GM21825 (cell line): ENCODE data around the gene TMEM179.

Source experiments
- ATAC-seq: cut with Tn5 transposase; IDR thresholded peaks from one replicate; pipeline ENCODE4 v1.9.1; 2021; ENCODE audit warnings: mild to moderate bottlenecking, moderate library complexity; ENCODE audit not compliant: unreplicated experiment

TMEM179 gene

DNA sequence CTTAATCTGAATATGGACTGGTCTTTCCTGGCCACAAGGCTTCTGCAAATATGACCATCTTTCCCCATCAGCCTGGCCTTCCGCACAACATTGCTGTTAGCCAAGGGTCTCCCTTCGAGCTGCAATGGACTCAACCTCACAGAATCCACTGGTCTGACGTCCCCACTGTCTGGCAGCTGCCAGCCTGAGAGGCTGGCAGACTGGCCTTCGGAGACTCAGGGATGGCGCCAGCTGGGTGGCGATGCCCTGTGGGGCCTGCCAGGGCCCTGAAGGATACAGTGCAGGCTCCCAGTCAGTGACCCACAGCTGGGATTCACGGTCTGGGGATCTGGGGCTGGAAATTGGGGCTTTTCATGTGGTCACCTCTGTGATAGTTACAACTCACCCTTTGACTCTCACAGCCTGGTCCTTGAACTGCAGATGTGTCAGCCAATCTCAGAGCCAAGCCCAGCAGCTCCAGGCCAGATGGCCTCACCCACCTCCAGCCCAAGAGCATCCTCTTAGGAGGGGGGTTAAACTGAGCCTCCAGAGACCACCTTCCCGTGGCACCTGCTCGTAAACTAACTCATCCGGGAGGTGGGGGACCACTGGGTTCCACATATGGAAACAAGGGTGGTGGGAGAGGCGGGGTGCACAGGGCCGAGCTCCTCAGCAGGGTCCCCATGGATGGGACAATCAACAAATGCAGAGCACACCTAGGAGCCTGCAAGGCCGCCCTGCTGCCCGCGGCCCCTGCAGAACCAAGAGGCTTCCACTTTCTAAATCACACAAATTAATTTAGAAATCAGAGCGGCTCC, 46.1 kb downstream of the TMEM179 start:
- ATAC-seq = no peak

DNA sequence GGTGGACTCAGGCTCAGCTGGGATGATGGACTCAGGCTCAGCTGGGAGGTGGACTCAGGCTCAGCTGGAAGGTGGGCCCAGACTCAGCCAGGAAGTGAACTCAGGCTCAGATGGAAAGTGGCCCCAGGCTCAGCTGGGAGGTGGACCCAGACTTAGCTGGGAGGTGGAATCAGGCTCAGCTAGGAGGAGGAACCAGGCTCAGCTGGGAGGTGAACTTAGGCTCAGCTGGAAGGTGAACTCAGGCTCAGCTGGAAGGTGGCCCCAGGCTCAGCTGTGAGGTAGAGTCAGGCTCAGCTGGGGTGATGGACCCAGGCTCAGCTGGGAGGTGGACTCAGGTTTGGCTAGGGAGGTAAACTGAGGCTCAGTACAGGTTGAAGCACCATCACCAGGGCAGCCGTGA, 46.8 kb downstream of the TMEM179 start:
- no peak for ATAC-seq

DNA sequence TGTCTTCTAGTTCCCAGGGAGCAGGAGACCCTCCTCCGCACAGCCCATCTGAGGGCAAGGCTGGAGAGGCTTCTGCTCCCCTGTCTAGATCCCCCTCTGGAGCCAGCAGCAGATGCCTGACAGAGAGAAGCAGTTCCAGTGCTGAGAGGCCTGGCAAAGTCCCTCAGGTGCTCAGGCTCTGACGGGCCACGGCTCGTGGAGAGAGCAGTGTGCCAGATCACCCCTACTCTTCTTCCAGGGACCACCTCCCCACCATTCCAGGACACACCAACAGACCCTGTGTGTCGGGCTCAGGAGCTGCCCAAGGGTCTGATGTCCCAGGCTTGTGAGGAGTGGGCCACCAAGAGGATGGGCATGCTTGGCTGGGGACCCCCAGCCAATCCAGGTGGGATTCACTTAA, 47.5 kb downstream of the TMEM179 start:
- ATAC-seq = no peak

DNA sequence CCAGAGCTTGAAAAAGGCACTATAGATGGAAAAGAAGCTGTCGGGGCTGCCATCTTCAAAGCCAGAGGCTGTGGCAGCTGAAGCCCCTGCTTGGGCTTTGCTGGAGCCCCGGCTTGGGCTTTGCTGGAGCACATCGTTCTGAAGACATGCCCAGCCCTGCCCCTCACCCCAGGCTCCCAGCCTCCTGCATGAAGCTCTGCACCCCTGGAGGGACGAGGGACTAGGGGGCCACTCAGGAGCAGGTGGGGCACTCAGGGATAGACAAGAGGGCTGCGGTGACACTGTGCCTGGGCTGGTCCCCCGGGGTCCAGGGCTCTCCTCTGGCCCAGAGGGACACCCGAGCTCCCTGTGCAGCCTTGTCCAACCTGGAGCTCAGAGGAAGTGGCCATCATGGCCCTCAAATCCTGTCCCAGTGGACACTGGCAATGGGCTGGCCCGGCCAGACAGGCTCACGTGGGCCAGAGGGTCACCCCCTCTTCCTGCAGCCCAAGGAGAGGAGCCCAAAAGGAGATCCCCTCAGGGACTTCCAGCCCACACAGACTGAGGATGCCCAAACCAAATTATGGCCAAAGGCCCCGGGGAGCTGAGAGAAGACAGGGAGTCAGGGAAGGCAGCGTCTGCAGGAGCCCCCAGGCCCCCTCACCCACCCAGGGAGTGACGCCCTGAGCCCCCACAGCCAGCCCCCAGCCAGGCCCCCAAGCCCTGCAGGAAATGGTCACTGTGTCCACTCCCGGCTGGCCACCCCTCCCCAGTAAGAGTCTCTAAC, 48.1 kb downstream of the TMEM179 start:
- no peak for ATAC-seq

DNA sequence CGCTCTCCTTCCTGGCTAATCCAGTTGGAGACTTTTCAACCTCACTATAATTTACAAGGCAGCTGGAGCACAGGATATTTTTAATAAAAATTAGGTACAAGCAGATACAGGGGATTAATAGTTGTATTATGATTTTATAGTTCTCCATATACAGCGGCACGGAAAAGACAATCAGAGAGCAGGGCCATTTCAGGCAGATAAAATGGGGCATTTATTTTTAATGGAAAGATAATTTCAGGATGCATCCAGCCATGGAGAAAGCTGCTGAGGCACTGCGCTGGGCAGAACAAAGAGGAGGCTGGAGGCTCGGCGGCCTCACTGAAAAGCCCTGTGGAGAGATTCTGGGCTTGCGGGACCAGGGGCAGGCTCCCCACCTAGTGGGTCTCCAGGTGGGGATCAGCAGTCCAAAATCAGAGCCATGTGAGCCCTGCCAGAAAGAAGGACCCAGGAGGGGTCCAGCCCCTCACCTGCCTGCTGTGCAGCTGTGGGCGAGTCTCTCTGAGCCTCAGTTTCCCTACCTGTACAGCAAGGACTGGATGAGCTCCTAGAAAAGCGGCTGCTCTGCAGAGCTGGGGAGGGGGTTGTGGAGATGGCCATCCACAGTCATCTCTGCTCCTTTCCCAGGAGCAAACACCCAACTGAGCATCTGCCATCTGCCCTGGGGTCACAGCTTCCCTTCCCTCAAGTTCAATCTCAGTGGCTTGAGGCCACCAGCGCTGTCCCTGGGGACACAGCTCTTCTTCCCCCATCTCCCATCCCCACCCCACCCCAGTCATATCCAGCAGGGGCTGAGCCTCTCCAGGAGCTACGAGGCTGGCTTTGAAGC, 48.9 kb downstream of the TMEM179 start:
- ATAC-seq = no peak

DNA sequence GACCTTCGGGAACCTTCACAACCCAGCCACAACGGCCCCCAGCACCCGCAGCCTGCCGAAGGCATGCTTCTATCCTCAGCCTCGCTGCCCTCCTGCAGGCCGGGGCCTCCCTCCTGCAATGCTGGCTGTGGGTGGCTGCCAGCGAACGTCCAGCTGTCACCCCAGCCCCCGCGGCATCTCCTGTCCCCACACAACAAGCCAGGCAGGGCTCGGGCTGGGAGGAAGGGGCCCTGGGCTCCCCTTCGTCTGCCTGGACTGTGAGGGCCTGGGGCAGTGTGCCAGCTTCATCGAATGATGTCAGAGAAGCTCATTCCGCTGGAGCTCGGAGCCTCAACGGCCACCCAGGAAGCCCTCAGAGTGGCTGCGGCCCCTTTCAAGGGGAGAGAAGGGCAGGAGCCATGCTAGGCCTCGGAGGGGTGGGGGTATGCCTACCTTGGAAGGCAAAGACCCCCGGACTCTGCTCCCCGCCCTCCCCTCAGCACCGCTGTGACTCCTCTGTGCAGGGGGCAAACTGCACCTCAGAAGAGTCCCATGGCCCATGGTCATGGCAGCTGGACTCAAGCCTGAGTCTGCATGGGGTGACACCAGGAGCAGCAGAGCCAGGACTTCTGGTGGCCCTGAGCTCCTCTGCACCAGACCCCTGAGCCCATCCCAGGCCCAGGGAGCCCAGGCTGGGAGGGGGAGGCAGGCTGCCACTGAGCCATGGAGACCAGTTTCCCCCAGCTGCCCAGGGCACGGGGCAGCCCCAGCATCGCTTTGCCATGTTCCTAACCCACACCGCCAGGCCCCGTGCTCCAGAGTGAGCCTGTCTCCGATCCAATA, 49.8 kb downstream of the TMEM179 start:
- ATAC-seq = no peak

DNA sequence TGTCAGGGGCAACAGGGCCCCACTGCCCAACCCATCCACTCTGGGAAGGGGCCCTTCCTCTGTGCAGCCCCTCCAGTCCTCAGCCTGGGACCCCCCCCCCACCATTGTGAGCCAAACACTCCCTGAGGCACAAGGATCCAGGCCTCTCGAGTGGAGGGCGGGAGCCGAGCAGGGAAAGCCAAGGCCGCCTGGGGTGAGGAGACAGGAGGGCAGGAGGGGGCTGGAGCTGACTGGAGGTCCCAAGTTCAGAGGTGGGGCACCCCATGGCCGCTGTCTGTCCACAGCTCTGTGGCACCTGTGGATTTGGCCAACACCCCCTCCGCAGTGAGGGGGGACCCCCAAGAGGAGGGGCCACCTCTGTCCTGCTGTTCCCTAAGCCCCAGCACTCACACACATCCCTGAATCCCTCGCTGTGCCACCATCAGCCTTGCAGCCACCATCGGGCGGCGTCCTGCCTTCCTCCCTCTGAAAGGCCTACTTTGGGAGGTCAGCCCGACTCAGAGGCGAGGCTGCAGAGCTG, 50.4 kb downstream of the TMEM179 start:
- no peak for ATAC-seq

DNA sequence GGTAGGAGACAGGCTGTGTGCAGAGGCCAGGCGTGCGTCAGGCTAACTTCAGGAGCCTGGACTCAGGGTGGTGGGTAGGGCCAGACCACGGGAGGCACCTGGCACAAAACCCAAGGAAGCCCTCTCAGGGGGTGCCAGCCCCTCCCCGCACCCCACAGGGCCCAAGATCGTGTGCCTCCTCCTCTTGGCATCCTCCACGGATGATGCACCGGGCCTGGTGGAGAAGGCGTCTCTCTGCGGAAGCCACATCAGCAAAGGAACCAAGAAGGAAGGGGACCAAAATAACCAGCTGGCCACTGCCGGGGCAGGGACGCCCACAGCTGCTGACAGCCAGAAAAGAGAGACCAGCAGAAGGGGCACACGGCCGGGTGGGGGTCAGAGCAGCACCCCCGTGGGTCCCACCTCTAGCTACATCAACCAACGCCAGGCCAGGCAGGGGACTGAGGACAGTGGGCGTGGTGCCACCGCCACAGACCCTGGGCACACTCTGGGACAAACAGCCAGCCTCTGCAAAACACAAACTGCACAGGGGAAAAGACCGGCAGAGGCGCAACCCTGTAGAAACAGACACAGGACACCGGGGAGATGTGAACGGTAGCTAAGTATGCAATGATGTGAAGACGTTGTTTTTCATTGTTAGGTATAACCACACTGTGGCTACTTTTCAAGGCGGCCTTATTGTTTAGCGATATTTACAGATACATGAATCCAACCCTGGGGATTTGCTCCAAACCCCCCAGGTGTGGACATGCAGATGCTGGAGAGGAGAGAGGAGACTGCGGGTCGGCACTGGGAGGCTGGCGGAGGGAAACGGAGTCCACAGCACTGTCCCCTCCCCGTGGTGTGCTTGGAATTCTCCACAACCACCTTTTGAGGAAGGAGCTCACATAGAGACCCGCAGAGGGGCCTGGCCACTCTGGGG, 51.1 kb downstream of the TMEM179 start:
- no peak for ATAC-seq

DNA sequence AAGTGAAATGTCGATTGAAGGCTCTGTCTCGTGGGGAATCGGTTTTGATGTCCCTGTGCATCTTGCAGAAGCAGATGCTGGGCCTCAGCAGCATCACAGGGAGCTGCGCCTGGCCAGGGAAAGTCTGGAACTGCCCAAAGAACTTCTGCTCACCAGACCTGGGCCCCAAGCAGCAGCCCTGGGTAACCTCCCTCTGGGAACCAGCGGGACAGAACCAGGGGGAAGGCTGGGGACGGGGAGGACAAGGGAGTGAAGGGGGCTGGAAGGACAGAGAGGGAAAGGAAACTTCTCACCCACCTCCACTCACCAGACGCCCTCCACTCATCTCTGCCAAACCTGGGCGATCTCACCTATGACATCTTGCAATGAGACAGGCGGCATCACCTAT, 51.8 kb downstream of the TMEM179 start:
- ATAC-seq = no peak

DNA sequence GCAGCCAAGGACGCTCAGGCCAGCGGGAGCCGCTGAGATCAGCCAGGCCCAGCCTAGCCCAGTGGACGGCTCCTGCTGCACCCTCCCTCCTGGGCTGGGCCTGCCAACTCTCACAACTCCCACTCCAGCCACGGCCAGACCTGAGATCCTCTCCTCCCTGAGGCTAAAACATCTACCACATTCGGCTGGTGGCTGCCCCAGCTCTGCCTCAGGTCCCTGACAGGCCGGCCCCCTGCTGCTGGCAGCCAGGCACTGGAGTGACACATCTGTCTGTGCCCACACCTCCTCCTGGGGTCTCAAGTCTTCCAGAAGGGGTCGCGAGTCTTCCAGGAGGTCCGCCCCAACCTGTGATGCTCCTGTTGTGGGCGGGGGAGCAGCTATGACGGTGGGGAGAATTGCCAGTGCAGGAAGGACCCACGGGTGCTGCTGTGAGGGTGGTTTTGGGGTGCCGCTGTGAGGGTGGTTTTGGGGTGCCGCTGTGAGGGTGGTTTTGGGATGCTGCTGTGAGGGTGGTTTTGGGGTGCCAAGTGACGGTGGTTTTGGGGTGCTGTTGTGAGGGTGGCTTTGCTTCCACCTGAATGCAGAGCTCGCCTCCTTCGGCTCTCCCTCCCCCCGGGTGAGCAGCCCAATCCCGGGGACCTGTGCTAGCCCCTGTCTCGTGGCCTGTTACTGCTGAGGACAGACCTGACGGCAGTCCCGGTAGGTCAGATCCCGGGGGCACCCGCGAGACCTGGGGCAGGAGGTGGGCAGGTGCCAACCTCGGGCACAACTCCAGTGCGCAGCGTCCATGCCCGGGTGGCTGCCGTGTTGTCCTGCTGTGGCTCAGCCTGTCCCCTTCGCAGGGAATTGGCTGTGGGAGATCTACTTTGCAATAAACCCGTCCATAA, 52.5 kb downstream of the TMEM179 start:
- no peak for ATAC-seq

DNA sequence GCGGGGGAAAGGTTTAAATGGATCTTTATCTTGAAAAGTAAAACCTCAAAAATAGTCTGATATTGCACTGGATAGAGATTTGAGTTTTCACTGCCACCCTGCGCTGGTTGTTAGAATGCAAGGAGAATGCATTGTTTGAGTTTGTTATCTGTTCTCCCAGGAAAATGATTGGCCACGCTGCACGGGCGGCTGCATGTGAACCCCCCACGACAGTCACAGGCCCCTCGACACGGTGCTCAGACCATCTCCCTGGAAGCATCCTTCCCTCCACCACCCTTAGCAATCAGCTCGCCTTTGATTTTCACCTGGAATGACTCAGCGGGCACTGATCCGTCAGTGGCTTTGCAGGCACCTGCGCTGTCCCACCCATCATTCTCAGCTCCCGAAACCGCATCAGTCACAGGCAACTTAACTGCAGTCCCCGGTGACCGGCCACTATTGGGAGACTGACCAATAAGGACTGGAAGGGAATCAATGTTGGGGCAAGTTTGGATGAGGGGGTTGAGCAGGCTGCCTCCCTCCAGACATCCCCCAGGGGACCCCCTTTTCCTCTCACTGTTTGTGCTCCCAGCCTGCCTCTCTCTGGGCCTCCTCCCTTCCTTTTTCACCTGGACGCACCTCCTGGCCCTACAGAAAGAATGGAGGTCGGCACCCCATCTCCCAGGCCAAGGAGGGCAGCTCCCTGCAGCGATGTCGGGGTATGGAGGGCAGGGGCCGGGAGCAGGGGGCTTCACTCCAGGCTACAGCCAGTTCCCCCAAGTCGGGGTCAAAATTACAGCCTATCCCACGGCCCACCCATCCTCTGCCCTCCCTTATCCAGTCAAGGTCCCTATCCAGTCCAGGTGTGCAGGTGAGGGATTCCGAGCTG, 53.5 kb downstream of the TMEM179 start:
- no peak for ATAC-seq

DNA sequence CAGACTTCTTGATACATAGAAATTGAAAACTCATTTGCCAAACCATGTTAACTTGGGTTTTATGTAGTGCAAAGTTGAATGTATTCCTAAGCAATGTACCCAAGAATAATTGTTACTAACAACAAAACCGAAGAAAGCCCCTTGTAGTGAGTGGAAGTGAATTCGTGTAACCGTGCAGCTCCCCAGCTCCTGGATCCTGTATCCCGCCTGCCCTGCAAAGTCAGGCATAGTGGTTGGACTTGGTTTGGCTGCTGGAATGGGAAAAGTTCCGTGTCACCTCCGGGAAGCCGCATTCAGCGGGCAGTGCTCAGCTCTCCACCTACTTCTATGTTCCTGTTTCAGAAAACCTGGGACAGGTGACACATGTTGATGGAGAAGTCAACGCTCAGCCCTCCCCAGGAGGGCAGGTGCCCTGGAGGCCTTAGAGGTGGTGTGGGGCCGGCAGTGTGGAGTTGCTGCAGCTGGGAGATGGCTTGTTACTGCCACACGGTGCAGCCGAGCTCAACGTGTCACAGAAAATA, 54.2 kb downstream of the TMEM179 start:
- ATAC-seq = no peak

DNA sequence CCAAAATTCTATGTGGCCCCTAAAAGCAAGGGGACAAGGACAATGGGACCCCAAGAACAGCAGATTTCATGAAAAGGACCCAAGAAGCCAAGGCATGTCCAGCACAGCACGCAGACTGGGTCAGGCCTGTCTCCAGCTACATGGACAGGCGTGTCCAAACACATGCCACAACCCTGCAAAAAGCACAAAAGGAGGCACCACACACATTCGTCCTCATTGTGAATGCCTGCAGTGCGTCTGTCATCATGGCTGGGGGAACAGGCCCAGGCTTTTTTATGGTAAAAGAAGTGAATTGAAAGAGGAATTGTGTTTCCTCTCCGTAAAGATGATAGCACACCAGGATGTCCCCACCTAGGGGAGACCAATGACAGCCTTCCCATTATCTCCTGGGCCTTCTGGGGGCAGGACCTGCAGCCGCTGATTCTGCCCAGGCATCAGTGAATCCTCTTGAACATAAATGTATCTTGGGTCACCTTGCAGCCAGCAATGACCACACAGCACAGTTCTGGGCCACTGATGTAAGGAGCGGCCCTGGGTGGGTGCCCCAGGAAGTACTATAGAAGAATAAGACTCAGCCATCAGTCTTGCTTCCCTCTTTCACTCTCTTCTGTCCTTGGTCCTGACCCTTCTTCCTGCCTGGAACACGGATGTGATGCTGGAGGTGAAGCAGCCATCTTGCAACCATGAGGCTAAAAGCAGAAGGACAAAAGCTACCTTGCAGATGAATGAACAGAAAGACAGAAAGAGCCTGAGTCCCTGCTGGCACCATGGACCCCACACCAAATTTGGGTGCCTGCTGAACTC, 54.8 kb downstream of the TMEM179 start:
- ATAC-seq = no peak

DNA sequence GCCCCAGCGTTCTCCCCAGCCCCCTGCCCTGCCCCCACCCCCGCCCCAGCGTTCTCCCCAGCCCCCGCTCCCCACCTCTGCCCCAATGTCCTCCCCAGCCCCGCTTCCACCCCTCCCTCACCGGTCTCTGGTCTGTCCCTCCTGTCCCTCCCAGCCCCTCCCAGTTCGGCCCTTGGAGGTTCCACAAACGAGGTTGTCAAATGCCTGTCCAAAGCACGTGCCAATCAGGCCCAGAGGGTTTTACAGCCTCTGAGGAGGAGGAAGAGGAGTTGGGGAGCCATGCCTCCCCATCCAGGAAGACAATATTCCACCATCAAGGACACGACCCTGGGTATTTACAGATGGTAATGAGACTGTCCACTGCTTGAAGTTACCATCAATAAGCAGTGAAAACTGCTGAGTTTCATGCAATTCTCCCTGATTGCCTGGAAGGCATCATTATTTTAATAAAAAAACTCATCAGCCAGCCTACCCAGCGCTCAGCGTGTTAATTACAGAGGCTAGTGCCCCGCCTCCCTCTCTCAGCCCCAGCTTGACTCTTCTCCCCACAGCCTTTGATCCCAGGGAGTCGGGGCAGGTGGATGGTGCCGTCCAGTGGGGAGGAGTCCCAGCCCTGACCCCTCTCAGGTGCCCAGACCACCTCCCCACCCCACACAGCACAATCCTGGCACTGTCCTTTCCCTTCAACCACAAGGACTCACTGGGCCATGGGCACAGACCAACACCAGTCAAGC, 55.6 kb downstream of the TMEM179 start:
- no peak for ATAC-seq

DNA sequence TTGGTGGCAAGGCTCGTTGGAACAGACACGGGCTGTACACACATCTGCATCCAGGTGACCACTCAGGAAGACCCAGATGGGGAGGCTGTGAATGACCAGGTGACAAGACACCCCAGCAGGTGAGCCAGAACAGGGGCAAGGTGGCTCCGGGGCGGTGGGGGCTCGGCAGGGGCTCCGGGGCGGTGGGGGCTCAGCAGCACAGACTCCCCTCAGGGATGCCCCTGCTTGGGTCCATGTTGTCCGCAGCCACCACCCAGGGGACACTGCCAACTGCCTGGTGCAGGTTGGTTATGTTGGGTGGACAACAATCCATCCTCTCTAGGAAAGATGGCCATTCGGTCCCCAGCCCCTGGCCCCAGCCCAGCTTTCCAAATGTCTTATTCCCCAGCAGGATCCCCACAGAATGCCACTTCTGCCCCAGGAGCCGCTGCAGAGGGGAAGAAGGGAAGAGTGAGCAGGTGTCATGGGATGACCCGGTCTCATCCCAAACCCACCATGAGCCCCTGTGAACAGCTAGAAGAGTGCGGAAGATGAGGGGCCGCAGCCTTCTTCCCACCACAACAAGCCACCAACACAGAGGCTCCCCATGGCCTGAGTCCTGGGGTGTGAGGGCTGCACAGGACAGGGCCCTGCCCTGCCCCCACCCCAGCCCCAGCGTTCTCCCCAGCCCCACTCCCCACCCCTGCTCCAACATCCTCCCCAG, 56.4 kb downstream of the TMEM179 start:
- ATAC-seq = no peak
